GM21360 (cell line): ENCODE measurements around the gene MEIOSIN.
A peak's percentile ranks its signal among the peaks of the same experiment; 100 is the strongest.
"Not testable (repeated sequence)": the region's sequence is repeated elsewhere in the genome, so short reads cannot be mapped to it uniquely, and the experiment has no call there.

ENCODE experiments used
- ATAC-seq: cut with Tn5 transposase; IDR thresholded peaks from one replicate; pipeline ENCODE4 v1.9.1; 2021; ENCODE audit warnings: mild to moderate bottlenecking, moderate library complexity; ENCODE audit not compliant: unreplicated experiment

MEIOSIN gene

GRCh38 chr19:45717983-45718650, 15.1 kb upstream of the MEIOSIN start:
- ATAC-seq = no peak

- ATAC-seq = not testable (repeated sequence)
These were observed 13.2 kb upstream of the MEIOSIN start for GRCh38 chr19:45720065-45720464.

- not testable (repeated sequence) for ATAC-seq
These were observed 4.6 kb upstream of the MEIOSIN start for GRCh38 chr19:45728683-45729082.

- ATAC-seq = no peak
These were observed 3.4 kb upstream of the MEIOSIN start for GRCh38 chr19:45729800-45730290.

- peak; percentile 79 for ATAC-seq
These were observed 2.6 kb upstream of the MEIOSIN start, which contains the start of gene FBXO46 for GRCh38 chr19:45730368-45731288. FBXO46 (minus strand) TSS chr19:45730896; CDS start chr19:45713495, 17,401 bp downstream.

GRCh38 chr19:45739498-45740439, 6.5 kb downstream of the MEIOSIN start:
- ATAC-seq = no peak

- ATAC-seq = no peak
These were observed 9.7 kb downstream of the MEIOSIN start for GRCh38 chr19:45742969-45743368.

- ATAC-seq = no peak
These were observed 12.4 kb downstream of the MEIOSIN start for GRCh38 chr19:45745606-45746005.

GRCh38 chr19:45746866-45747265, 13.6 kb downstream of the MEIOSIN start:
- no peak for ATAC-seq

GRCh38 chr19:45747513-45747912, 14.3 kb downstream of the MEIOSIN start:
- no peak for ATAC-seq

- not testable (repeated sequence) for ATAC-seq
These were observed 18.2 kb downstream of the MEIOSIN start for GRCh38 chr19:45751483-45751882.

GRCh38 chr19:45752639-45753038, 19.4 kb downstream of the MEIOSIN start:
- ATAC-seq = no peak

GRCh38 chr19:45753548-45753947, 20.3 kb downstream of the MEIOSIN start:
- ATAC-seq = no peak

GRCh38 chr19:45754323-45754722, 21.1 kb downstream of the MEIOSIN start:
- ATAC-seq = no peak

- ATAC-seq = no peak
These were observed 24.5 kb downstream of the MEIOSIN start for GRCh38 chr19:45757695-45758094.

- ATAC-seq = no peak
These were observed 25.7 kb downstream of the MEIOSIN start for GRCh38 chr19:45758921-45759320.

- ATAC-seq = no peak
These were observed 28.5 kb downstream of the MEIOSIN start for GRCh38 chr19:45761714-45762113.

- no peak for ATAC-seq
These were observed 29.8 kb downstream of the MEIOSIN start for GRCh38 chr19:45762870-45763631.

GRCh38 chr19:45763691-45764294, 30.6 kb downstream of the MEIOSIN start:
- no peak for ATAC-seq
